K562 (cell line): ENCODE results near the gene PILRA. TPM values are rescaled to one million over a fixed set of nuclear protein-coding genes. Genes with fewer than 3 reads are reported as not detected.
A peak's percentile ranks its signal among the peaks of the same experiment; 100 is the strongest.
"Not testable (repeated sequence)": the region's sequence is repeated elsewhere in the genome, so short reads cannot be mapped to it uniquely, and the experiment has no call there.

Experiments used
- ATAC-seq: fragments of 200-7000 bp; cut with Tn5 transposase; 3 replicates; pipeline ENCODE4 v1.9.1; 2020; ENCODE audit warnings: moderate library complexity
- BruUV-seq: library from RNA; stranded (reverse); fragments of 400-500 nt; replicated peaks from 2 replicates; lab custom pipeline; 2021; lab: Mats Ljungman, UMichigan
- CTCF ChIA-PET: fragments of 300-600 bp; formaldehyde crosslinking; extraction: SDS; loops from one replicate; lab custom pipeline; 2021; ENCODE audit warnings: low intra/inter-chr PET ratio; lab: Yijun Ruan, JAX
- POLR2A ChIA-PET: fragments of 300-600, 350-650 bp; sonication (Branson Sonifier 250); formaldehyde crosslinking; extraction: SDS; loops from one replicate; lab custom pipeline; 2021; ENCODE audit warnings: antibody characterized with exemption, inconsistent platforms; lab: Yijun Ruan, JAX
- DNase-seq, 4 experiments: peaks; one replicate each; pipeline versions ENCODE4 v3.0.0 to v3.0.0-alpha.2; 2011 to 2018; ENCODE audit warnings: low spot score in 3 of 4, mixed read lengths in 3 of 4; ENCODE audit errors: extremely low read depth in 1 of 4
- FAIRE-seq: peaks from 2 replicates; lab custom pipeline; 2011; peaks lifted over from hg19 to GRCh38; lab: Jason Lieb, UNC
- H2AFZ ChIP-seq: 2 replicates; pipeline ENCODE4 v1.6.0; 2011; ENCODE audit warnings: low read depth, low read length, control low read depth, inconsistent platforms
- H3K27ac ChIP-seq: fragments of 200-600 bp; 3 replicates; pipeline ENCODE4 v1.8.0; 2011; ENCODE audit warnings: low read depth, mild to moderate bottlenecking, control low read depth, inconsistent platforms, low read length, moderate library complexity, mixed read lengths; ENCODE audit errors: extremely low read depth
- H3K27me3 ChIP-seq, 2 experiments: fragments of 300-600 bp in 1 of 2; 2 replicates in 1 of 2; 3 replicates in 1 of 2; pipeline versions ENCODE4 v1.6.0 to v1.8.0; 2011; ENCODE audit warnings: inconsistent platforms in 2 of 2, low read length in 2 of 2, mild to moderate bottlenecking in 1 of 2, mixed read lengths in 1 of 2, moderate library complexity in 1 of 2; ENCODE audit not compliant: control insufficient read depth in 2 of 2, insufficient read depth in 2 of 2
- H3K36me3 ChIP-seq: fragments of 300-600 bp; 3 replicates; pipeline ENCODE4 v1.8.0; 2011; ENCODE audit warnings: mild to moderate bottlenecking, low read length, inconsistent platforms; ENCODE audit not compliant: control insufficient read depth, insufficient read depth
- H3K4me1 ChIP-seq, 2 experiments: fragments of 200-600 bp in 1 of 2; replicated peaks in 1 of 2; 2 replicates in 1 of 2; 3 replicates in 1 of 2; pipeline versions ENCODE4 v1.5.1 to v1.8.0; 2011; ENCODE audit warnings: inconsistent platforms in 2 of 2, low read length in 2 of 2, mild to moderate bottlenecking in 1 of 2, mixed read lengths in 1 of 2, moderate library complexity in 1 of 2; ENCODE audit not compliant: control insufficient read depth in 2 of 2, insufficient read depth in 2 of 2
- H3K4me2 ChIP-seq: 2 replicates; pipeline ENCODE4 v1.6.1; 2011; ENCODE audit warnings: low read length, control low read depth, inconsistent platforms, mixed read lengths; ENCODE audit not compliant: insufficient read depth
- H3K4me3 ChIP-seq: fragments of 200-600 bp; sonication (generic), shearing (Covaris generic); 2 replicates; pipeline ENCODE4 v1.5.1; 2016; ENCODE audit warnings: control low read depth, inconsistent platforms
- H3K79me2 ChIP-seq: fragments of 200-600 bp; 3 replicates; pipeline ENCODE4 v1.8.0; 2011; ENCODE audit warnings: low read length, inconsistent platforms; ENCODE audit not compliant: control insufficient read depth, insufficient read depth
- H3K9ac ChIP-seq, 2 experiments: 2 replicates each; pipeline versions ENCODE4 v1.6.0 to v1.6.1; 2011; ENCODE audit warnings: low read depth in 2 of 2, low read length in 2 of 2, control low read depth in 1 of 2, inconsistent platforms in 1 of 2, mild to moderate bottlenecking in 1 of 2, mixed read lengths in 1 of 2; ENCODE audit not compliant: insufficient read depth in 1 of 2
- H3K9me1 ChIP-seq: one replicate; pipeline ENCODE4 v1.6.0; 2011; ENCODE audit warnings: inconsistent platforms, mild to moderate bottlenecking, low read length, moderate library complexity; ENCODE audit not compliant: control insufficient read depth, insufficient read depth
- H3K9me3 ChIP-seq: replicated peaks from 2 replicates; pipeline ENCODE4 v1.5.1; 2011; ENCODE audit warnings: low read depth, low read length, inconsistent platforms; ENCODE audit not compliant: control insufficient read depth, insufficient read depth
- H4K20me1 ChIP-seq: replicated peaks from 2 replicates; pipeline ENCODE4 v1.6.1; 2011; ENCODE audit warnings: low read length, inconsistent platforms, mixed read lengths; ENCODE audit not compliant: control insufficient read depth, insufficient read depth
- FOXJ3 ChIP-seq: sonication (generic); formaldehyde crosslinking; IDR thresholded peaks from 2 replicates; pipeline ENCODE4 v1.4.0; 2020; ENCODE audit warnings: mild to moderate bottlenecking, missing genetic modification reagents
- HMGN3 ChIP-seq: IDR thresholded peaks from 2 replicates; pipeline ENCODE4 v1.6.1; 2011; ENCODE audit warnings: borderline replicate concordance, low read depth, mild to moderate bottlenecking, mixed read lengths, low read length; ENCODE audit not compliant: insufficient read length; ENCODE audit errors: extremely low read depth
- KLF13 ChIP-seq: fragments of 450-650 bp; IDR thresholded peaks from 2 replicates; pipeline ENCODE4 v1.6.1; 2016; ENCODE audit warnings: missing genetic modification characterization, low read depth, mild to moderate bottlenecking, missing compliant biosample characterization, moderate library complexity, borderline replicate concordance
- PHB2 ChIP-seq: fragments of 450-650 bp; IDR thresholded peaks from 2 replicates; pipeline ENCODE4 v1.6.1; 2017; ENCODE audit warnings: low read depth
- PML ChIP-seq: IDR thresholded peaks from 2 replicates; pipeline ENCODE4 v1.6.1; 2012; ENCODE audit warnings: low read length, inconsistent platforms
- POLR2G ChIP-seq: fragments of 200-400 bp; formaldehyde crosslinking; IDR thresholded peaks from 2 replicates; pipeline ENCODE4 v1.6.1; 2017; ENCODE audit warnings: low read depth, mild to moderate bottlenecking, antibody characterized with exemption, low read length, moderate library complexity
- RAD51 ChIP-seq: fragments of 450-650 bp; IDR thresholded peaks from 2 replicates; pipeline ENCODE4 v1.7.1; 2016; ENCODE audit warnings: low read depth, mild to moderate bottlenecking, borderline replicate concordance
- SP1 ChIP-seq: sonication (generic); formaldehyde crosslinking; IDR thresholded peaks from 2 replicates; pipeline ENCODE4 v1.8.1; 2022; ENCODE audit warnings: mild to moderate bottlenecking, missing genetic modification reagents
- SPI1 ChIP-seq: IDR thresholded peaks from 2 replicates; pipeline ENCODE4 v1.6.1; 2011; ENCODE audit warnings: low read depth, low read length, control low read depth, borderline replicate concordance
- TRIM28 ChIP-seq: fragments of 450-650 bp; IDR thresholded peaks from 2 replicates; pipeline ENCODE4 v1.6.1; 2017
- ZBED1 ChIP-seq: IDR thresholded peaks from 2 replicates; pipeline ENCODE4 v1.6.1; 2014
- ZBTB7A ChIP-seq: IDR thresholded peaks from 2 replicates; pipeline ENCODE4 v1.6.1; 2011; ENCODE audit warnings: low read depth, mild to moderate bottlenecking, low read length, moderate library complexity, borderline replicate concordance; ENCODE audit not compliant: control insufficient read depth
- ZNF324 ChIP-seq: fragments of 250-450 bp; sonication (Bioruptor Pico); IDR thresholded peaks from 2 replicates; pipeline ENCODE4 v1.4.0; 2020; ENCODE audit warnings: mild to moderate bottlenecking
- ZNF445 ChIP-seq: fragments of 250-450 bp; sonication (Bioruptor Pico); IDR thresholded peaks from 2 replicates; pipeline ENCODE4 v1.4.0; 2020; ENCODE audit warnings: low read depth, mild to moderate bottlenecking, moderate library complexity
- ZNF79 ChIP-seq: fragments of 250-450 bp; sonication (Bioruptor Pico); IDR thresholded peaks from 2 replicates; pipeline ENCODE4 v1.4.0; 2020; ENCODE audit warnings: low read depth, mild to moderate bottlenecking, moderate library complexity
- WGBS: fragments of 100-300 bp; shearing (Covaris generic); methylation state at CpG from one replicate; pipeline ENCODE4 v1.1.6; 2016; ENCODE audit warnings: low coverage, mixed read lengths; ENCODE audit not compliant: insufficient coverage; ENCODE audit errors: missing lambda C conversion rate; 5-methylcytosine and 5-hydroxymethylcytosine counted together
- in situ Hi-C: fragments of 300-500 bp; cut with MboI; formaldehyde crosslinking; loops from 4 replicates; pipeline ENCODE4 v1.15.0; 2018; ENCODE audit warnings: inconsistent platforms, mixed read lengths
- intact Hi-C: fragments of 100-400 bp; cut with micrococcal nuclease; formaldehyde crosslinking; loops from 2 replicates; pipeline ENCODE4 v1.14.2; 2022
- polyA plus RNA-seq, 8 experiments: library from polyadenylated mRNA; depleted of rRNA in 4 of 8; stranded (reverse) in 5 of 8; unstranded in 3 of 8; fragments of >200 nt; fragmentation: Nextera tagmentation in 2 of 8; fragmentation: Illumina TruSeq in 1 of 8; extraction: Ambion mirVana in 2 of 8; extraction: Trizol in 1 of 8; gene quantifications; 2 replicates each; pipeline versions ENCODE4 v1.2.1 to v1.2.3, GENCODE V29; 2011 to 2014; ENCODE audit warnings: inconsistent platforms in 1 of 8, missing spikeins in 1 of 8
- total RNA-seq, 7 experiments: library from RNA; depleted of rRNA in 6 of 7; stranded (reverse); fragments of >200 nt in 6 of 7; fragmentation: Illumina TruSeq in 2 of 7; extraction: Trizol in 2 of 7; gene quantifications; 2 replicates each; pipeline versions ENCODE4 v1.2.1 to v1.2.3, GENCODE V29; 2011 to 2021; ENCODE audit warnings: low replicate concordance in 1 of 7
- TF ChIP-seq, protein P1 (sequence below): fragments of 200-800 bp; sonication (Bioruptor generic); IDR thresholded peaks from 2 replicates; pipeline ENCODE4 v1.6.1; 2017; ENCODE audit warnings: missing genetic modification characterization, missing compliant biosample characterization
- TF ChIP-seq, protein P2 (sequence below): sonication (generic); formaldehyde crosslinking; IDR thresholded peaks from 2 replicates; pipeline ENCODE4 v1.8.1; 2023; ENCODE audit warnings: mild to moderate bottlenecking, missing genetic modification reagents

PILRA gene
- total and polyA plus RNA-seq, 9 of the 15 experiments (the other 6 are each of a cell fraction or from before 2014, with no cell fraction given), result 0.13 to 1.8 (median 0.62) TPM

DNA sequence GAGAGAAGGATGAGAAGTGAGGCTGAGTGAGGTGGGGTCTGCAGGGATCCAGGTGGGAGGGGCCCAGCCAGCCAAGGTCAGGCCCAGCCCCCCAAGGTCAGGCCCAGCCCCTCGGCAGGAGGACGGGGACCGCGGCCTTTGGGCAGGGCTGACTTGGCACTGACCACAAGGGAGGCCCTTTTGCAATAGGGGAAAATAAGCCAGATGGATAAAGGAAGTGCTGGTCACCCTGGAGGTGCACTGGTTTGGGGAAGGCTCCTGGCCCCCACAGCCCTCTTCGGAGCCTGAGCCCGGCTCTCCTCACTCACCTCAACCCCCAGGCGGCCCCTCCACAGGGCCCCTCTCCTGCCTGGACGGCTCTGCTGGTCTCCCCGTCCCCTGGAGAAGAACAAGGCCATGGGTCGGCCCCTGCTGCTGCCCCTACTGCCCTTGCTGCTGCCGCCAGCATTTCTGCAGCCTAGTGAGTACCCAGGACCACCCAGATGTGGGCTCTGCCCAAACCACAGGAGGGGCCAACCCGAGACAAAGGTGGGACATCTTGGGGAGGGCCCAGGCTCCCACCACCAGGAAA, at the start of gene PILRA (continued):
- TF ChIP-seq RAD51 (no peak), ZNF445 (CRISPR knock-in tag) (no peak), SP1 (CRISPR knock-in tag) (no peak), SPI1 (peak; percentile 37; the same call in 1 of the 2 replicates), ZBTB7A (0 out of 2 replicates have a peak, but pooled peaks have one; percentile 34), PML (no peak), HMGN3 (peak; percentile 4), KLF13 (no peak), TRIM28 (no peak), ZBED1 (no peak), ZNF79 (CRISPR knock-in tag) (no peak), POLR2G (peak; percentile 72), ZNF324 (CRISPR knock-in tag) (no peak), PHB2 (no peak), FOXJ3 (CRISPR knock-in tag) (no peak)
- TF ChIP-seq, protein P1, sequence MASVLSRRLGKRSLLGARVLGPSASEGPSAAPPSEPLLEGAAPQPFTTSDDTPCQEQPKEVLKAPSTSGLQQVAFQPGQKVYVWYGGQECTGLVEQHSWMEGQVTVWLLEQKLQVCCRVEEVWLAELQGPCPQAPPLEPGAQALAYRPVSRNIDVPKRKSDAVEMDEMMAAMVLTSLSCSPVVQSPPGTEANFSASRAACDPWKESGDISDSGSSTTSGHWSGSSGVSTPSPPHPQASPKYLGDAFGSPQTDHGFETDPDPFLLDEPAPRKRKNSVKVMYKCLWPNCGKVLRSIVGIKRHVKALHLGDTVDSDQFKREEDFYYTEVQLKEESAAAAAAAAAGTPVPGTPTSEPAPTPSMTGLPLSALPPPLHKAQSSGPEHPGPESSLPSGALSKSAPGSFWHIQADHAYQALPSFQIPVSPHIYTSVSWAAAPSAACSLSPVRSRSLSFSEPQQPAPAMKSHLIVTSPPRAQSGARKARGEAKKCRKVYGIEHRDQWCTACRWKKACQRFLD (CRISPR knock-in tag), result no peak
- TF ChIP-seq, protein P2, sequence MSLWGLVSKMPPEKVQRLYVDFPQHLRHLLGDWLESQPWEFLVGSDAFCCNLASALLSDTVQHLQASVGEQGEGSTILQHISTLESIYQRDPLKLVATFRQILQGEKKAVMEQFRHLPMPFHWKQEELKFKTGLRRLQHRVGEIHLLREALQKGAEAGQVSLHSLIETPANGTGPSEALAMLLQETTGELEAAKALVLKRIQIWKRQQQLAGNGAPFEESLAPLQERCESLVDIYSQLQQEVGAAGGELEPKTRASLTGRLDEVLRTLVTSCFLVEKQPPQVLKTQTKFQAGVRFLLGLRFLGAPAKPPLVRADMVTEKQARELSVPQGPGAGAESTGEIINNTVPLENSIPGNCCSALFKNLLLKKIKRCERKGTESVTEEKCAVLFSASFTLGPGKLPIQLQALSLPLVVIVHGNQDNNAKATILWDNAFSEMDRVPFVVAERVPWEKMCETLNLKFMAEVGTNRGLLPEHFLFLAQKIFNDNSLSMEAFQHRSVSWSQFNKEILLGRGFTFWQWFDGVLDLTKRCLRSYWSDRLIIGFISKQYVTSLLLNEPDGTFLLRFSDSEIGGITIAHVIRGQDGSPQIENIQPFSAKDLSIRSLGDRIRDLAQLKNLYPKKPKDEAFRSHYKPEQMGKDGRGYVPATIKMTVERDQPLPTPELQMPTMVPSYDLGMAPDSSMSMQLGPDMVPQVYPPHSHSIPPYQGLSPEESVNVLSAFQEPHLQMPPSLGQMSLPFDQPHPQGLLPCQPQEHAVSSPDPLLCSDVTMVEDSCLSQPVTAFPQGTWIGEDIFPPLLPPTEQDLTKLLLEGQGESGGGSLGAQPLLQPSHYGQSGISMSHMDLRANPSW, result no peak

DNA sequence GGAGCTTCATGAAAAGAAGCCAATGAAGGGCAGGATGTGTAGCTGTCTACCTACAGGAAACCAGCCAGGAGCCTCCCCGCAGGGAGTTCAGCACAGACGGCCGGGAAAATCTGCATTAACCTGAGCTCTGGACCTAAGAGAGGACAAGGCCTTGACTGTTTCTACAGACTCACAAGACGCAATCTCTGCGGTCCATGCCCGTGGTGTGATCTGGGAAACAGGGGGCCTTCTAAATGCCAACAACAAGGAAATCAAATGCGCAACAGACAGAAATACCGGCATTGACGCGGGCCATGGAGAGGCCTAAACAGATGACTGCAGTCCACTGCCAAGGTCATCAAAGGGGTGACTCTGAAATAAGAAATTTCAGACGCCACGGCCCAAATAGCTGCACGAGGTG, 49.1 kb upstream of the PILRA start:
- H4K20me1 ChIP-seq, H3K9me3 ChIP-seq, H3K9me1 ChIP-seq, in situ Hi-C loops, POLR2A ChIA-PET, DNase-seq, H3K9ac ChIP-seq, H3K79me2 ChIP-seq, CTCF ChIA-PET, BruUV-seq, H3K27ac ChIP-seq, ATAC-seq, FAIRE-seq, H3K4me2 ChIP-seq, H3K27me3 ChIP-seq, H2AFZ ChIP-seq, H3K4me3 ChIP-seq, H3K4me1 ChIP-seq, intact Hi-C loops: not testable (repeated sequence)
- H3K36me3 ChIP-seq, result peaks cover 18% of the 10 kb centered on the region; the same call in 2 of the 3 replicates
- WGBS, result 89% methylated on average over 11 of the region's 13 CpGs
